Uterus (tissue), 4 donors: ENCODE measurements around the gene PVALB. TPM values are rescaled to one million over a fixed set of nuclear protein-coding genes. Genes with fewer than 3 reads are reported as not detected.

Experiments used
- DNase-seq, 2 donors: peaks; one replicate each; pipeline ENCODE4 v3.0.0-alpha.2; 2019 to 2020
- H3K27ac ChIP-seq, 2 donors: fragments of 200-600 bp; sonication (generic); 1 replicate in 1 of 2; 2 replicates in 1 of 2; pipeline ENCODE4 v1.5.1; 2016 to 2018
- H3K27me3 ChIP-seq, 2 donors: fragments of 200-600 bp; sonication (generic); one replicate each; pipeline ENCODE4 v1.5.1; 2018 to 2019; ENCODE audit warnings: control low read depth in 1 of 2
- H3K36me3 ChIP-seq, 2 donors: fragments of 200-600 bp; sonication (generic); one replicate each; pipeline ENCODE4 v1.5.1; 2019; ENCODE audit warnings: control low read depth in 1 of 2
- H3K4me1 ChIP-seq, 2 donors: fragments of 200-600 bp; sonication (generic); one replicate each; pipeline ENCODE4 v1.5.1; 2018 to 2019; ENCODE audit warnings: control low read depth in 1 of 2
- H3K4me3 ChIP-seq, 2 donors: fragments of 200-600 bp; sonication (generic); 1 replicate in 1 of 2; 2 replicates in 1 of 2; pipeline ENCODE4 v1.5.1; 2018 to 2019; ENCODE audit warnings: mild to moderate bottlenecking in 1 of 2
- H3K9me3 ChIP-seq, 2 donors: fragments of 200-600 bp; sonication (generic); one replicate each; pipeline ENCODE4 v1.5.1; 2019; ENCODE audit warnings: control low read depth in 1 of 2
- POLR2A ChIP-seq, 2 donors: fragments of 450-650 bp; IDR thresholded peaks; one replicate each; pipeline ENCODE4 v1.6.1; 2016; ENCODE audit warnings: antibody characterized with exemption in 2 of 2, mild to moderate bottlenecking in 1 of 2, moderate library complexity in 1 of 2
- intact Hi-C: fragments of 100-400 bp; cut with DNase I; formaldehyde crosslinking; loops from one replicate; pipeline ENCODE4 v1.15.1; 2023; ENCODE audit warnings: low total_unique reads
- total RNA-seq, 4 donors: library from RNA; depleted of rRNA in 3 of 4; stranded (reverse); fragments of >200 nt in 3 of 4; gene quantifications; one replicate each; pipeline versions ENCODE4 v1.1.0 to v1.2.4, GENCODE V29; 2014 to 2023
- TF ChIP-seq, protein P1 (sequence below), 4 experiments: fragments of 200-600 bp in 2 of 4; fragments of 450-650 bp in 2 of 4; sonication (generic) in 2 of 4; IDR thresholded peaks; one replicate each; pipeline ENCODE4 v1.5.1; 2016 to 2019; ENCODE audit warnings: antibody characterized with exemption in 4 of 4, mild to moderate bottlenecking in 2 of 4, moderate library complexity in 1 of 4
- donor health status: DM: yes; HTN: yes; CAD: no.

The PVALB gene
- total RNA-seq, 4 donors from 2014 or later: 2.3 TPM; not detected in 3

DNA sequence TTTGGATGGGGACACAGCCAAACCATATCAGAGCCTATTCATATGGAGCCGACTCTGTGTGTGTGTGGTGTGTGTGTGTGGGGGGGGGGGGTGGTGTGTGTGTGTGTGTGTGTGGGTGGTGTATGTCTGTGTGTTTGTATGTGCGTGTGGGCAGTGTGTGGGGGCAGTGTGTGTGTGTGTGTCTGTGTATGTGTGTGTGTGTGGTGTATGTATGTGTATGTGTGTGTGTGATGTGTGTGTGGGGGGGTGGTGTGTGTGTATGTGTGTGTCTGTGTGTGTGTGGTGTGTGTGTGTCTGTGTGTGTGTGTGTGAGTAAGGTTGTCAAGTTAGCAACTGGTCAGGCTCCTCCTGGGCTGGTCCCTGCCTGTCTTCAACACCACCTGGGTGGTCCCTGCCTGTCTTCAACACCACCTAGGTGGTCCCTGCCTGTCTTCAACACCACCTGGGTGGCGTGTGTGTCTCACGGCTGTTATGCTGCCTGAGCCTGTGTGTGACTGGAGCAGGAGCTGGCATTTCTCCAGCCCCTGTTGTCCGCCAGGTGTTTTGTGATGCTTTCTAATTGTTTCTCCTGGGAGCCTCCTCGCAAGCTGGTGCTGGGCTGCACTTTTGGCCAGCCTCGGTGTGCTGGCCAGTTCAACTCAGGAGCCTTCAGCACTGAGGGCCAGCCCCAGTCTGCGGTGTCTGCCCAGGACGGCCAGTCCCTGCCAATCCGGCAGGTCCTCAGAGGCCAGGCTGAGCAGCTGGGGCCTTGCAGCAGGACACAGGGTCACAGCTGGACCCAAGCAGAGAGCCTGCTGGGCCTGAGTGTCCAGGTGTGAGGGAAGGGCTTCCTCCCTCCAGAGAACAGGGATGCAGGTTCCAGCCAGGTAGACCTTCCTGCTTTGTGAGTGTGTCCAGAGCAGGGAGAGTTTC lies 21.5 kb upstream of the PVALB start:
- Histone ChIP-seq H3K4me1 (no peaks in the 10 kb centered on the region), H3K9me3 (no peaks in the 10 kb centered on the region), H3K27me3 (no peaks in the 10 kb centered on the region), H3K27ac (no peak overlapping the region), H3K36me3 (no peaks in the 10 kb centered on the region), H3K4me3 (no peak overlapping the region)
- intact Hi-C loops: no loop called here
- DNase-seq: no peak
- TF ChIP-seq POLR2A (IDR thresholded peaks at IDR 0.05): no peak
- TF ChIP-seq, protein P1, sequence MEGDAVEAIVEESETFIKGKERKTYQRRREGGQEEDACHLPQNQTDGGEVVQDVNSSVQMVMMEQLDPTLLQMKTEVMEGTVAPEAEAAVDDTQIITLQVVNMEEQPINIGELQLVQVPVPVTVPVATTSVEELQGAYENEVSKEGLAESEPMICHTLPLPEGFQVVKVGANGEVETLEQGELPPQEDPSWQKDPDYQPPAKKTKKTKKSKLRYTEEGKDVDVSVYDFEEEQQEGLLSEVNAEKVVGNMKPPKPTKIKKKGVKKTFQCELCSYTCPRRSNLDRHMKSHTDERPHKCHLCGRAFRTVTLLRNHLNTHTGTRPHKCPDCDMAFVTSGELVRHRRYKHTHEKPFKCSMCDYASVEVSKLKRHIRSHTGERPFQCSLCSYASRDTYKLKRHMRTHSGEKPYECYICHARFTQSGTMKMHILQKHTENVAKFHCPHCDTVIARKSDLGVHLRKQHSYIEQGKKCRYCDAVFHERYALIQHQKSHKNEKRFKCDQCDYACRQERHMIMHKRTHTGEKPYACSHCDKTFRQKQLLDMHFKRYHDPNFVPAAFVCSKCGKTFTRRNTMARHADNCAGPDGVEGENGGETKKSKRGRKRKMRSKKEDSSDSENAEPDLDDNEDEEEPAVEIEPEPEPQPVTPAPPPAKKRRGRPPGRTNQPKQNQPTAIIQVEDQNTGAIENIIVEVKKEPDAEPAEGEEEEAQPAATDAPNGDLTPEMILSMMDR (IDR thresholded peaks at IDR 0.05): no peak

DNA sequence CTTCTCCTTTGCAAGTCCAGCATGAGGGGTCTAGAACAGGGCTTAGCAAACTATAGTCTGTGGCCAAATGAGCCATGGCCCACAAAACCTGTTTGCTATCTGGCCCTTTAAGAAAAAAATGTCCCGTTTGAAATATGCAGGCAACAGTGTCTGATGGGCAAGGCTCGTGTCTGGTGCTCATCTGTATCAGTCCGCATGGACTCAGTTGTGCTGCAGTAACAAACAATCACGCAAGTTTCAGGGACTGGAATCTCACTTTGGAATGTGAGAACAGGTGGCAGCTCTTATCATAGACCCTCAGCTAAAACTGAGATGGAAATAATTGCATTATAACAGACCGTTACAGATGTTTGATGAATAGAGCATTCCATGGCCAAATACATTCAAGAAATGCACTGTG lies 19.1 kb upstream of the PVALB start:
- intact Hi-C loops: no loop called here
- H3K27me3 ChIP-seq: no peaks in the 10 kb centered on the region
- H3K27ac ChIP-seq: no peak overlapping the region

DNA sequence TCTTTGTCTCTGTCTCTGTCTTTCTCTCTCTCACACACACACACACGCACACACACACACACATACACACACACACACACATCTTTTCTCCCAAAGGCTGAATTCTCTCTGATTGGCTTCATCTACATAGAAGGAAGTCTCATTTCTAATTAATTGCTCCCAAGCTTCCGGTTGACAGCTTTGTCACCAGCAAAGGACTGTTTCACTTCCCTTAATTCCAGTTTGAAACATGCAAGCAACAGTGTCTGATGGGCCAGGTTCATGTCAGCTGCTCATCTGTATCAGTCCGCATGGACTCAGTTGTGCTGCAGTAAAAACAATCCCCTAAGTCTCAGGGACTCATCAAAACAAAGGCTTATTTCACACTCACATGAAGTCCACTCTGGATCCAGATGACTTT lies 16.2 kb upstream of the PVALB start:
- Histone ChIP-seq H3K4me1 (no peaks in the 10 kb centered on the region), H3K27ac (no peak overlapping the region), H3K27me3 (no peaks in the 10 kb centered on the region), H3K36me3 (no peaks in the 10 kb centered on the region), H3K4me3 (no peak overlapping the region), H3K9me3 (no peaks in the 10 kb centered on the region)
- intact Hi-C loops: no loop called here
- TF ChIP-seq POLR2A (IDR thresholded peaks at IDR 0.05): no peak
- TF ChIP-seq, protein P1 (IDR thresholded peaks at IDR 0.05): no peak
- no peak for DNase-seq

More for the DNA sequence above, 19.1 kb upstream of the PVALB start:
- Histone ChIP-seq H3K4me1 (no peaks in the 10 kb centered on the region), H3K4me3 (no peak overlapping the region), H3K9me3 (no peaks in the 10 kb centered on the region), H3K36me3 (no peaks in the 10 kb centered on the region)
- DNase-seq: no peak
- TF ChIP-seq POLR2A (IDR thresholded peaks at IDR 0.05): no peak
- TF ChIP-seq, protein P1 (IDR thresholded peaks at IDR 0.05): no peak

DNA sequence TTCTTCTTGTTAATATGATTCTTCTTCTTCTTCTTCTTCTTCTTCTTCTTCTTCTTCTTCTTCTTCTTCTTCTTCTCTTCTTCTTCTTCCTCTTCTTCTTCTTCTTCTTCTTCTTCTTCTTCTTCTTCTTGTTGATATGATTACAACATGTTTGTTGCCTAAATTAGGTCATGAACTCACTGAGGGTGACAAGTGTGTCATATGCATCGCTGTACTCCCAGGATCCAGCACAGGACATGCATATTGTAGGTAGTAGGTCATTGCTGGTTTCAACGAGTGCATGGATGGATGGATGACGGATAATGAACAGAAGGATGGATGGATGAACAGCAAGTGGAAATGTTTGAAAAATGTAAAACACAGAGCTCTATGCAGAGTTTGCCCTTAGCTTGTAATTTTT lies 14.9 kb upstream of the PVALB start:
- Histone ChIP-seq H3K36me3 (no peaks in the 10 kb centered on the region), H3K27me3 (no peaks in the 10 kb centered on the region), H3K4me1 (no peaks in the 10 kb centered on the region), H3K4me3 (no peak overlapping the region), H3K9me3 (no peaks in the 10 kb centered on the region), H3K27ac (no peak overlapping the region)
- TF ChIP-seq POLR2A (IDR thresholded peaks at IDR 0.05): no peak
- TF ChIP-seq, protein P1 (IDR thresholded peaks at IDR 0.05): no peak
- no peak for DNase-seq
- intact Hi-C loops: no loop called here

DNA sequence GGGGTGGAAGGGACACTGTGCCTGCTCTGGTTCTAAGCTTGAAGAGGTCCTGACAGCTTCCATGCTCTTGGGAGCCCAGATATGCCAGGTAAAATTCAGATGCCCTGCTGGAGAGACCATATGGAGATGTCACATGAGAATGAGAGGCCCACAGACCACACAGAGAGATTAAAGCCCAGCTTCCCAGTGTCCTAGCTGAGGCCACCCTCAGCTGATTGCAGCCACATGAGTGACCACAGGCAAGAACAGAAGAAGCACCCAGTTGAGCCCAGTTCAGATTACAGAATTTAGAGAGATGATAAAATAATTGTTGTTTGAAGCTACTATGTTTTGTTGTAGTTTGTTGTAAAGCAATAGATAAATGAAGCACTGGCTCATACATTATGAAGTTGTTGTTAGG lies 14.4 kb upstream of the PVALB start:
- Histone ChIP-seq H3K36me3 (no peaks in the 10 kb centered on the region), H3K9me3 (no peaks in the 10 kb centered on the region), H3K27me3 (no peaks in the 10 kb centered on the region), H3K4me1 (no peaks in the 10 kb centered on the region), H3K4me3 (no peak overlapping the region), H3K27ac (no peak overlapping the region)
- intact Hi-C loops: no loop called here
- no peak for TF ChIP-seq POLR2A (IDR thresholded peaks at IDR 0.05)
- TF ChIP-seq, protein P1 (IDR thresholded peaks at IDR 0.05): no peak
- DNase-seq: no peak
